ENCODE results near the gene BMI1.

Gene BMI1

GRCh38 chr10:22332116-22332692 lies 11.3 kb downstream of the BMI1 start:
- no peaks in the 10 kb centered on the region for H4K20me1 ChIP-seq (ENCODE audit: low read depth, low read length)
- TF ChIP-seq EZH2phosphoT487 (conservative IDR thresholded peaks at IDR 0.05; ENCODE audit: low read length): no peak
- no peak for TF ChIP-seq CTCF (IDR thresholded peaks at IDR 0.05; ENCODE audit: insufficient read depth, low read length, poor library complexity, severe bottlenecking)
- H3K36me3 ChIP-seq (ENCODE audit: low read length): peaks cover 16% of the 10 kb centered on the region; the same call in 1 of the 2 replicates
- no peaks in the 10 kb centered on the region for H3K79me2 ChIP-seq (ENCODE audit: insufficient read depth, low read length)
- no peaks in the 10 kb centered on the region for H3K27me3 ChIP-seq (ENCODE audit: low read length)
- H3K9me2 ChIP-seq (replicated peaks; ENCODE audit: insufficient read depth, low read length): no peaks in the 10 kb centered on the region
- H3K9me3 ChIP-seq (ENCODE audit: insufficient read depth, low read length): no peaks in the 10 kb centered on the region
- no peak overlapping the region for H3K4me3 ChIP-seq (ENCODE audit: insufficient read depth, low read length, poor library complexity, severe bottlenecking)
- no peak overlapping the region for H3K27ac ChIP-seq (ENCODE audit: low read depth, low read length)
- H3K4me2 ChIP-seq (ENCODE audit: low read depth, low read length, poor library complexity, severe bottlenecking): no peak overlapping the region
- H2AFZ ChIP-seq (ENCODE audit: low read depth, low read length, severe bottlenecking): no peak overlapping the region
- no peak overlapping the region for H3K9ac ChIP-seq (ENCODE audit: low read length)
- no peaks in the 10 kb centered on the region for H3F3A ChIP-seq (ENCODE audit: insufficient read depth)

GRCh38 chr10:22333167-22333974 lies 12.5 kb downstream of the BMI1 start:
- H3F3A ChIP-seq (ENCODE audit: insufficient read depth): no peaks in the 10 kb centered on the region
- H3K27ac ChIP-seq (ENCODE audit: low read depth, low read length): no peak overlapping the region
- H3K4me3 ChIP-seq (ENCODE audit: insufficient read depth, low read length, poor library complexity, severe bottlenecking): no peak overlapping the region
- no peak overlapping the region for H3K9ac ChIP-seq (ENCODE audit: low read length)
- no peaks in the 10 kb centered on the region for H3K79me2 ChIP-seq (ENCODE audit: insufficient read depth, low read length)
- 0 out of 2 replicates have a peak, but pooled peaks cover 2% of the 10 kb centered on the region for H3K27me3 ChIP-seq (ENCODE audit: low read length)
- H3K9me3 ChIP-seq (ENCODE audit: insufficient read depth, low read length): no peaks in the 10 kb centered on the region
- no peaks in the 10 kb centered on the region for H3K9me2 ChIP-seq (replicated peaks; ENCODE audit: insufficient read depth, low read length)
- TF ChIP-seq EZH2phosphoT487 (conservative IDR thresholded peaks at IDR 0.05; ENCODE audit: low read length) (no peak), CTCF (IDR thresholded peaks at IDR 0.05; ENCODE audit: insufficient read depth, low read length, poor library complexity, severe bottlenecking) (no peak)
- no peaks in the 10 kb centered on the region for H4K20me1 ChIP-seq (ENCODE audit: low read depth, low read length)
- peaks cover 7% of the 10 kb centered on the region; the same call in 1 of the 2 replicates for H3K36me3 ChIP-seq (ENCODE audit: low read length)
- H3K4me2 ChIP-seq (ENCODE audit: low read depth, low read length, poor library complexity, severe bottlenecking): no peak overlapping the region
- H2AFZ ChIP-seq (ENCODE audit: low read depth, low read length, severe bottlenecking): no peak overlapping the region

GRCh38 chr10:22333975-22334282 lies 13.0 kb downstream of the BMI1 start:
- H3F3A ChIP-seq (ENCODE audit: insufficient read depth): no peaks in the 10 kb centered on the region
- H3K9me3 ChIP-seq (ENCODE audit: insufficient read depth, low read length): no peaks in the 10 kb centered on the region
- no peaks in the 10 kb centered on the region for H4K20me1 ChIP-seq (ENCODE audit: low read depth, low read length)
- H3K4me3 ChIP-seq (ENCODE audit: insufficient read depth, low read length, poor library complexity, severe bottlenecking): no peak overlapping the region
- no peak overlapping the region for H3K9ac ChIP-seq (ENCODE audit: low read length)
- peaks cover 7% of the 10 kb centered on the region; the same call in 1 of the 2 replicates for H3K36me3 ChIP-seq (ENCODE audit: low read length)
- no peaks in the 10 kb centered on the region for H3K9me2 ChIP-seq (replicated peaks; ENCODE audit: insufficient read depth, low read length)
- H3K27me3 ChIP-seq (ENCODE audit: low read length): 0 out of 2 replicates have a peak, but pooled peaks cover 2% of the 10 kb centered on the region
- H3K79me2 ChIP-seq (ENCODE audit: insufficient read depth, low read length): no peaks in the 10 kb centered on the region
- TF ChIP-seq CTCF (IDR thresholded peaks at IDR 0.05; ENCODE audit: insufficient read depth, low read length, poor library complexity, severe bottlenecking) (no peak), EZH2phosphoT487 (conservative IDR thresholded peaks at IDR 0.05; ENCODE audit: low read length) (no peak)
- no peak overlapping the region for H3K4me2 ChIP-seq (ENCODE audit: low read depth, low read length, poor library complexity, severe bottlenecking)
- no peak overlapping the region for H2AFZ ChIP-seq (ENCODE audit: low read depth, low read length, severe bottlenecking)
- no peak overlapping the region for H3K27ac ChIP-seq (ENCODE audit: low read depth, low read length)
